ENCODE results near the gene COG5.

DNA sequence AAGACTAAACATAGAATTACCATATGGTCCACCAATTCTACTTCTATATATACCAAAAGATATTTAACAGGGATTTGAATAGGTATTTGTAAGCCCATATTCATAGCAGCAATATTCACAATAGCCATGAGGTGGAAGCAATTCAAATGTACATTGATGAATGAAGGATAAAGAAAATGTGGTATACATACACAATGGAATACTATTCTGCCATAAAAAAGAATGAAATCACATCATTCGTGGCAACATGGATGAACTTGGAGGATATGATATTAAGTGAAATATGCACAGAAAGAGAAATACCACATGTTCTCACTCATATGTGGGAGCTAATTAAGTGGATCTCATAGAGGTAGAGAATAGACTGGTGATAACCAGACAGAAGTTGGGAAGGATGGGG is 128.0 kb downstream of the COG5 start:
- no peak for TF ChIP-seq POLR2AphosphoS5 (IDR thresholded peaks at IDR 0.05; ENCODE audit: low read depth, low read length)
- TF ChIP-seq, protein P1, sequence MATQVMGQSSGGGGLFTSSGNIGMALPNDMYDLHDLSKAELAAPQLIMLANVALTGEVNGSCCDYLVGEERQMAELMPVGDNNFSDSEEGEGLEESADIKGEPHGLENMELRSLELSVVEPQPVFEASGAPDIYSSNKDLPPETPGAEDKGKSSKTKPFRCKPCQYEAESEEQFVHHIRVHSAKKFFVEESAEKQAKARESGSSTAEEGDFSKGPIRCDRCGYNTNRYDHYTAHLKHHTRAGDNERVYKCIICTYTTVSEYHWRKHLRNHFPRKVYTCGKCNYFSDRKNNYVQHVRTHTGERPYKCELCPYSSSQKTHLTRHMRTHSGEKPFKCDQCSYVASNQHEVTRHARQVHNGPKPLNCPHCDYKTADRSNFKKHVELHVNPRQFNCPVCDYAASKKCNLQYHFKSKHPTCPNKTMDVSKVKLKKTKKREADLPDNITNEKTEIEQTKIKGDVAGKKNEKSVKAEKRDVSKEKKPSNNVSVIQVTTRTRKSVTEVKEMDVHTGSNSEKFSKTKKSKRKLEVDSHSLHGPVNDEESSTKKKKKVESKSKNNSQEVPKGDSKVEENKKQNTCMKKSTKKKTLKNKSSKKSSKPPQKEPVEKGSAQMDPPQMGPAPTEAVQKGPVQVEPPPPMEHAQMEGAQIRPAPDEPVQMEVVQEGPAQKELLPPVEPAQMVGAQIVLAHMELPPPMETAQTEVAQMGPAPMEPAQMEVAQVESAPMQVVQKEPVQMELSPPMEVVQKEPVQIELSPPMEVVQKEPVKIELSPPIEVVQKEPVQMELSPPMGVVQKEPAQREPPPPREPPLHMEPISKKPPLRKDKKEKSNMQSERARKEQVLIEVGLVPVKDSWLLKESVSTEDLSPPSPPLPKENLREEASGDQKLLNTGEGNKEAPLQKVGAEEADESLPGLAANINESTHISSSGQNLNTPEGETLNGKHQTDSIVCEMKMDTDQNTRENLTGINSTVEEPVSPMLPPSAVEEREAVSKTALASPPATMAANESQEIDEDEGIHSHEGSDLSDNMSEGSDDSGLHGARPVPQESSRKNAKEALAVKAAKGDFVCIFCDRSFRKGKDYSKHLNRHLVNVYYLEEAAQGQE (IDR thresholded peaks at IDR 0.05; ENCODE audit: insufficient read depth in 1 of 2, low read depth in 2 of 2, low read length in 2 of 2), result no peak
- TF ChIP-seq SIN3A (IDR thresholded peaks at IDR 0.05; ENCODE audit: borderline replicate concordance, insufficient read depth, low read length), result no peak
- TF ChIP-seq TAF1 (IDR thresholded peaks at IDR 0.05; ENCODE audit: borderline replicate concordance, insufficient read depth, low read length), result no peak
- TF ChIP-seq FOXP2 (optimal IDR thresholded peaks at IDR 0.05; ENCODE audit: borderline replicate concordance, extremely low read depth, extremely low read length, insufficient read depth), result no peak

Data from PFSK-1 (cell line).